ENCODE data around the gene APOBEC3F.
"Not testable (repeated sequence)": the region's sequence is repeated elsewhere in the genome, so short reads cannot be mapped to it uniquely, and the experiment has no call there.

The APOBEC3F gene

GRCh38 chr22:39066442-39067276, 26.0 kb downstream of the APOBEC3F start:
- peak overlapping the region; percentile 52 for H3K4me3 ChIP-seq (ENCODE audit: low read depth, low read length)

DNA sequence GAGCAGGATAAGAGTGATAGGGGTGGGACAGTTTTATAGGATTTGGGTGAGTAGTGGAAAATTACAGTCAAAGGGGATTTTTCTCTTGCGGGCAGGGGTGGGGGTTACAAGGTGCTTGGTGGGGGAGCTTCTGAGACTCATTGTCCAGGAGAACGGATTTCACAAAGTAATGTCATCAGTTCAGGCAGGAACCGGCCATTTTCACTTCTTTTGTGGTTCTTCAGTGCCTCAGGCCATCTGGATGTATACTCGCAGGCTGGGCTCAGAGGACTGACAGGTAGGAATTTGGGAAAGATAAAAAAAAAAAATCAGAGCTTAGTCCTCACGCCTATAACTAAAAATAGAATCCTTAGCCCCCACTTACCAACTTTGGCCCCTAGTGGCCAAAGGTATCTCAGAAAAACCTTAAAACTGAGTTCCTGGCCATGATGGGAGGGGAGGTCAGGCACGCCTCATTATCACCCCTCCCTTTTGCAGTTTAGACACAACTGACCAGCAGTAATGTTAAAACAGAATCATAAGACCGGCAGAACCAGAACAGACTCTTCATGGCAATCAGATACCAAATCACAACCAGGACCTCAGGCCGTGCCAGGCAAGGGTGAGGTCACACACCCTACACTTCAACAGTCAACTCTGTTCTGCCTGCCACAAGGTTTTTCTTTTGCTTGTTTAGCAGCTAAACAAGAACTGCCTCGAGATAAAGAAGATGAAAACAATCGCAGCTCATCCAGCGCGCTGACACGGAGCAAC, 27.5 kb downstream of the APOBEC3F start:
- H3K4me3 ChIP-seq (ENCODE audit: low read depth, low read length), result peak overlapping the region; percentile 52
- TF ChIP-seq, protein P1, sequence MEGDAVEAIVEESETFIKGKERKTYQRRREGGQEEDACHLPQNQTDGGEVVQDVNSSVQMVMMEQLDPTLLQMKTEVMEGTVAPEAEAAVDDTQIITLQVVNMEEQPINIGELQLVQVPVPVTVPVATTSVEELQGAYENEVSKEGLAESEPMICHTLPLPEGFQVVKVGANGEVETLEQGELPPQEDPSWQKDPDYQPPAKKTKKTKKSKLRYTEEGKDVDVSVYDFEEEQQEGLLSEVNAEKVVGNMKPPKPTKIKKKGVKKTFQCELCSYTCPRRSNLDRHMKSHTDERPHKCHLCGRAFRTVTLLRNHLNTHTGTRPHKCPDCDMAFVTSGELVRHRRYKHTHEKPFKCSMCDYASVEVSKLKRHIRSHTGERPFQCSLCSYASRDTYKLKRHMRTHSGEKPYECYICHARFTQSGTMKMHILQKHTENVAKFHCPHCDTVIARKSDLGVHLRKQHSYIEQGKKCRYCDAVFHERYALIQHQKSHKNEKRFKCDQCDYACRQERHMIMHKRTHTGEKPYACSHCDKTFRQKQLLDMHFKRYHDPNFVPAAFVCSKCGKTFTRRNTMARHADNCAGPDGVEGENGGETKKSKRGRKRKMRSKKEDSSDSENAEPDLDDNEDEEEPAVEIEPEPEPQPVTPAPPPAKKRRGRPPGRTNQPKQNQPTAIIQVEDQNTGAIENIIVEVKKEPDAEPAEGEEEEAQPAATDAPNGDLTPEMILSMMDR (IDR thresholded peaks at IDR 0.05; ENCODE audit: borderline replicate concordance, insufficient read depth, low read depth, low read length), result peak; percentile 33; the same call in 1 of the 2 replicates

DNA sequence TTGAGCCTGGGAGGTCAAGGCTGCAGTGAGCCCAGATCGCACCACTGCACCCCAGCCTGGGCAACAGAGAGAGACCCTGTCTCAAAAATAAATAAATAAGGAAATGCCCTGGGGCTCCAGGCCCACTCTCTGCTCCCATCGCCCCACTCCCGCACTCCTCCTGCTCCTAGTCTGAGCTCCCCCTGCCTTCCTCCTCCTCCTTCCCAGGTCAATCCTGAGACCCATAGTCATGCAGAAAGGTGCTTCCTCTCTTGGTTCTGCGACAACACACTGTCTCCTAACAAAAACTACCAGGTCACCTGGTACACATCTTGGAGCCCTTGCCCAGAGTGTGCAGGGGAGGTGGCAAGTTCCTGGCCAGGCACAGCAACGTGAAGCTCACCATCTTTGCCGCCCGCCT, 29.5 kb downstream of the APOBEC3F start:
- no peak overlapping the region for H3K4me3 ChIP-seq (ENCODE audit: low read depth, low read length)
- TF ChIP-seq, protein P1 (IDR thresholded peaks at IDR 0.05; ENCODE audit: borderline replicate concordance, insufficient read depth, low read depth, low read length), result no peak

- not testable (repeated sequence) for H3K4me3 ChIP-seq (ENCODE audit: low read depth, low read length)
Observed at GRCh38 chr22:39072581-39072981, 31.9 kb downstream of the APOBEC3F start.

DNA sequence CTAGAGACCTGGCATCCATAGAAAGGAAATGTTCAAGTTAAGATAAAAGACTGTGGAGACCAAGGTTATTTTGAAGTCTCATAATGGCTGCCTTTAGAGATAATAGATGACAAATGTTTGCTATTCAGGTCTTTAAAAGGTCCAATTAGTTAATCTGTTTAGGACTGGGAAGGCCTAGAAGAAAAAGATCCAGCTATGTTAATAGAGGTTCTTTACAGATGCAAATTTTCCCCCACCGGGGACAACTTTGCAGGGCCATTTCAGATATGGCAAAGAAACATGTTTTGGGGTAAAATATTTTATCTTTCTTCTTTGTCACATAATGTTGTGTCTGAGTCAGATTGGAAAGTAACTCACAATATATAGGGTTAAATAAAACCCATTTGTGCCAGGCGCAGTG, 33.3 kb downstream of the APOBEC3F start:
- TF ChIP-seq, protein P1 (IDR thresholded peaks at IDR 0.05; ENCODE audit: borderline replicate concordance, insufficient read depth, low read depth, low read length), result no peak
- H3K4me3 ChIP-seq (ENCODE audit: low read depth, low read length), result no peak overlapping the region

DNA sequence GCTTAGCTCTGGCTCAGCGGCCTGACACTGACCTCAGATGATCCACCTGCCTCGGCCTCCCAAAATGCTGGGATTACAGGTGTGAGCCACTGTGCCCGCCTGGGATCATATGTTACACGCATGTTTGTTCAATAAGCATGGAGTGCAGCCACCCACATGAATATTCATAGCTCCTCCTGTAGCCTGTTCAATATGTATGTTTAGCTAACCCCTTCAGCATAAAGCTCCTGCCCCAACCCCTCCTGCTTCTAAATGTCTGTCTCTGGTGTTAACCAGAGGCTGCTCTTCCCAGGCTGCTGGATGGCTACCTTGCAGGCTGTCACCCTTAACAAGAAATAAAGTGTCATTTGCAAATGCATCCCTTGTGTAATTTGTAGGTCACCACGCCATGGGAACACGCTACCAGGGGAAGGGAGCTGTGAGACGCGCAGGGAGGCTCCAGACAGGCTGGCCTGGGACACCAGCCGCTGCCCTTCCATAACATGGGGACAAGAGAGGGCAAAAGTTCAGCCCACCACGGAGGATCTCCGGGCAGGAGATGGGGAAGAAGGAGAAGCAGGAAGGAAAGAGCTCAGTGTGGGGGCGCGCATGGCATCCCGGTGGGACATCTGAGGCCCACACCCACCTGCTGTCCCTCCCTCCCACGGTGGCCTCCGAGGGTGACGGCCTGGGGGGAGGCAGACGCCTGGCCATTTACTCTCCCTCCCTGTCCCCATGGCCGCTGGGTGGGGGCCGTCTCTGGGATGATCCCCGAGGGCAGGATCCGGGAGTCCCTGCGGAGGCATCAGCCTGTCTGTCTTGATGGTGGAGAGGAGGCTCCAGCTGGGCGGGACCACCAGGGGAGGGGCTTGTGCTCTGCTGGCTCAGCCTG, 35.7 kb downstream of the APOBEC3F start:
- peak overlapping the region; percentile 21 for H3K4me3 ChIP-seq (ENCODE audit: low read depth, low read length)

DNA sequence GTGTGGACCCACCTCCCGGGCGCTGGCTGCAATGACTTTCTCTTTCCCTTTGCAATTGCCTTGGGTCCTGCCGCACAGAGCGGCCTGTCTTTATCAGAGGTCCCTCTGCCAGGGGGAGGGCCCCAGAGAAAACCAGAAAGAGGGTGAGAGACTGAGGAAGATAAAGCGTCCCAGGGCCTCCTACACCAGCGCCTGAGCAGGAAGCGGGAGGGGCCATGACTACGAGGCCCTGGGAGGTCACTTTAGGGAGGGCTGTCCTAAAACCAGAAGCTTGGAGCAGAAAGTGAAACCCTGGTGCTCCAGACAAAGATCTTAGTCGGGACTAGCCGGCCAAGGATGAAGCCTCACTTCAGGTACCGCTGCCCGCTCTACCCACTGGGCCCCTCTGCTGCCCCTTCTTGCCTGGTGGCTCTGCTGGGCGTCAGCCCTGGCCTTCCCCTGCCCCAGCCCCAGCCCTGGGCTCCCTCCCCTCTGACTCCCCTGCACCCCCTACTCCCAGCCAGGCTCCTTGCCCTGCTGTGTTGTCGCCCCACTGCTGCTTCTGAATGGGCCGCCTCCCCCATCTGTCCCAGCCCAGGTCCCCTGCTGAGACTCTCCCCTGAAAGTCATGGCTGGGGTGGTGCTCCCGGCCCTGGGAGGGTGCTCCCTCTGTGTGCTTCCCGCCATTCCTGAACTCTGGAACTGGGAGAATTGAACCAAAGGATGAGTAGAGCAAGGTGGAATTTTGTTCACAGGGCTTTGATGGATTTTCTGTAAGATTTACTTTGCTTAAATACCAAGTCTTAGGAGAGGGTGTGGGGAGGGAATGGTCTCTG, 36.6 kb downstream of the APOBEC3F start, which contains the start of gene APOBEC3G:
Gene APOBEC3G, plus strand, starts transcription at position 250 of the 815 bp plus-strand sequence. Its CDS starts 87 bp downstream, at position 337.
- peak within 1 kb of the TSS; percentile 76 for H3K4me3 ChIP-seq (ENCODE audit: low read depth, low read length)

- peak overlapping the region; percentile 76 for H3K4me3 ChIP-seq (ENCODE audit: low read depth, low read length)
Observed at GRCh38 chr22:39077912-39078311, 37.2 kb downstream of the APOBEC3F start.

DNA sequence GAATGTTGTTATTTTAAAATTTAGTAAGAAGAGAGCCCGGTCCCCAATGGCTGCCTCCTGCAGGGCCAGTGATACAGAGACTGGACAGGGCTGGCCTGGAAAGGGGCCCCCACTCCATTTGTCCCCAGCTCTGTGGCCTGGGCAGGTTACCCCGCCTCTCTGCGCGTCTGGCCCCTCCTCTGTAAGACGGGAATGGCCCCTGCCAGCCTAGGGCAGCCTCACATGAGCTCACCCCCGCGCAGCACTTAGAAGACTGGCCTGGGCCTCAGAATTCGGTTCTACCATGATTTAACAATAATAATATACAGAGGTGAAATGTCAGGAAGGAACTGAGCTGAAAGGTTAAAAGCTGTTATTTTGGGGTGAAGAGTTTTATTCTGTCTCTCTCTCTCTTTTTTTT, 37.7 kb downstream of the APOBEC3F start:
- TF ChIP-seq, protein P1 (IDR thresholded peaks at IDR 0.05; ENCODE audit: borderline replicate concordance, insufficient read depth, low read depth, low read length), result no peak
- H3K4me3 ChIP-seq (ENCODE audit: low read depth, low read length), result peak overlapping the region; percentile 76

DNA sequence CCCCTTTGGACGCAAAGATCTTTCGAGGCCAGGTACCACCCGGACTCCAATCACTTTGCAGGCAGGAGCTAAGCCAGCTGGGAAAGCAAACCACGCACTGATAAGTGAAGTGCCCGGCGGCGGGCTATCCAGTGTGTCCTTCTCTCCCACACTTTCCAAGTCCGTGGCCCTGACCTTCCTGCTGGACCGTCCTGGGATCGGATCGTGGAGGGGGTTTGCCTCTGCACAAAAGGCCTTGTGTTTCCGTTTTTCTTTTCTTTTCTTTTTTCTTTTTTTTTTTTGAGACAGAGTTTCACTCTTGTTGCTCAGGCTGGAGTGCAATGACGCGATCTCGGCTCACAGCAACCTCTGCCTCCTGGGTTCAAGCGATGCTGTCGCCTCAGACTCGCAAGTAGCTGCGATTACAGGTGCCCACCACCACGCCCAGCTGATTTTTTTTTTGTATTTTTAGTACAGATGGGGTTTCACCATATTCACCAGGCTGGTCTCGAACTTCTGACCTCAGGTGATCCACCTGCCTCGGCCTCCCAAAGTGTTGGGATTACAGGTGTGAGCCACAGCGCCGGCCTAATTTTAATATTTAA, 38.5 kb downstream of the APOBEC3F start:
- H3K4me3 ChIP-seq (ENCODE audit: low read depth, low read length), result not testable (repeated sequence)

Measured in GM12875 (cell line).